ENCODE data around the gene CHRNB1. TPM values are rescaled to one million over a fixed set of nuclear protein-coding genes. Genes with fewer than 3 reads are reported as not detected.
A peak's percentile ranks its signal among the peaks of the same experiment; 100 is the strongest.

The CHRNB1 gene
- total RNA-seq, 1 donor from 2014 or later = 9.9 TPM

DNA sequence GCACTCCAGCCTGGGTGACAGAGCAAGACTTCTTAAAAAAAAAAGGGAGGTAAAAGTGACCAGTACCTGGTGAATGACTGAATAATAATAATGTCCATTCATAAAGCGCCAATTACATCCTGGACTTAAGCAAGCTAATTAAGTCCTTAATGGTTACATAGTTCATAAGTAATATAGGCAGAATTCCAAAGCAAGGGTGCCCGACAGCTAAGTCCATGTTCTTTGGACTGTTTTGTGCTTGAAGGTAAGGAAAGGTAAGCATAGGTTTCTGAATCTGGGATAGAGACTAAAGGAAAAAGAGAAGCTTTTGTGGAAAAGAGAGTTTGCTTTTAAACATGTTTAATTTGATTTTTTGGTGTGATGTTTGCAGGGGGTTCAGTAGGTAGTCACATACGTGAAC, 49.1 kb downstream of the CHRNB1 start:
- Mint-ChIP-seq H3K36me3 (ENCODE audit: low read depth) (peaks cover 21% of the 10 kb centered on the region), H3K4me3 (no peak overlapping the region), H3K9me3 (no peaks in the 10 kb centered on the region), H3K4me1 (peaks cover 43% of the 10 kb centered on the region), H3K27ac (ENCODE audit: unreplicated experiment) (no peak overlapping the region), H3K27me3 (ENCODE audit: low read depth) (no peaks in the 10 kb centered on the region)
- TF ChIP-seq, protein P1, sequence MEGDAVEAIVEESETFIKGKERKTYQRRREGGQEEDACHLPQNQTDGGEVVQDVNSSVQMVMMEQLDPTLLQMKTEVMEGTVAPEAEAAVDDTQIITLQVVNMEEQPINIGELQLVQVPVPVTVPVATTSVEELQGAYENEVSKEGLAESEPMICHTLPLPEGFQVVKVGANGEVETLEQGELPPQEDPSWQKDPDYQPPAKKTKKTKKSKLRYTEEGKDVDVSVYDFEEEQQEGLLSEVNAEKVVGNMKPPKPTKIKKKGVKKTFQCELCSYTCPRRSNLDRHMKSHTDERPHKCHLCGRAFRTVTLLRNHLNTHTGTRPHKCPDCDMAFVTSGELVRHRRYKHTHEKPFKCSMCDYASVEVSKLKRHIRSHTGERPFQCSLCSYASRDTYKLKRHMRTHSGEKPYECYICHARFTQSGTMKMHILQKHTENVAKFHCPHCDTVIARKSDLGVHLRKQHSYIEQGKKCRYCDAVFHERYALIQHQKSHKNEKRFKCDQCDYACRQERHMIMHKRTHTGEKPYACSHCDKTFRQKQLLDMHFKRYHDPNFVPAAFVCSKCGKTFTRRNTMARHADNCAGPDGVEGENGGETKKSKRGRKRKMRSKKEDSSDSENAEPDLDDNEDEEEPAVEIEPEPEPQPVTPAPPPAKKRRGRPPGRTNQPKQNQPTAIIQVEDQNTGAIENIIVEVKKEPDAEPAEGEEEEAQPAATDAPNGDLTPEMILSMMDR (conservative IDR thresholded peaks at IDR 0.05) = no peak
- no peak for DNase-seq (ENCODE audit: low read depth, low spot score)

DNA sequence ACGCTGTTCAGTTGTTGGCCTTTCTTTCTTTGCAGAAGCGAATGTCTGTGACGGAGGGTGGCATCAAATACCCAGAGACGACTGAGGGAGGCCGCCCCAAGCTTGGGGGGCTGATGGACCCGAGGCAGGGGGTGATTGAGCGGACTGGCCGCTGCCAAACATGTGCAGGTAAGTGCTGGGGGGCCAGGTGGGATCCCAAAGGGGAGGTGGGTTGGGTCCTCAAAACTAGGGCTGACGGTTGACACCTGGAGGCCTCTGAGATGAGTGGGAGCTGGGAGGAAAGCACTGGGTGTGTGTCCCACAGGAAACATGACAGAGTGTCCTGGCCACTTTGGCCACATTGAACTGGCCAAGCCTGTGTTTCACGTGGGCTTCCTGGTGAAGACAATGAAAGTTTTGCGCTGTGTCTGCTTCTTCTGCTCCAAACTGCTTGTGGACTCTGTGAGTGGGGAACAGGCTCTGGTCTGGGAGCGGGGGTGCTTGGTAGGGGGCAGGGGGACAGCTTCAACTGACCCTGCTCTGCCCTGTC, 51.1 kb downstream of the CHRNB1 start:
- H3K9me3 Mint-ChIP-seq = no peaks in the 10 kb centered on the region
- no peak for DNase-seq (ENCODE audit: low read depth, low spot score)
- no peaks in the 10 kb centered on the region for H3K27me3 Mint-ChIP-seq (ENCODE audit: low read depth)
- H3K4me3 Mint-ChIP-seq = no peak overlapping the region
- H3K27ac Mint-ChIP-seq (ENCODE audit: unreplicated experiment) = peak overlapping the region; percentile 81
- peaks cover 28% of the 10 kb centered on the region for H3K4me1 Mint-ChIP-seq
- peaks cover 26% of the 10 kb centered on the region for H3K36me3 Mint-ChIP-seq (ENCODE audit: low read depth)
- TF ChIP-seq, protein P1 (conservative IDR thresholded peaks at IDR 0.05) = no peak

DNA sequence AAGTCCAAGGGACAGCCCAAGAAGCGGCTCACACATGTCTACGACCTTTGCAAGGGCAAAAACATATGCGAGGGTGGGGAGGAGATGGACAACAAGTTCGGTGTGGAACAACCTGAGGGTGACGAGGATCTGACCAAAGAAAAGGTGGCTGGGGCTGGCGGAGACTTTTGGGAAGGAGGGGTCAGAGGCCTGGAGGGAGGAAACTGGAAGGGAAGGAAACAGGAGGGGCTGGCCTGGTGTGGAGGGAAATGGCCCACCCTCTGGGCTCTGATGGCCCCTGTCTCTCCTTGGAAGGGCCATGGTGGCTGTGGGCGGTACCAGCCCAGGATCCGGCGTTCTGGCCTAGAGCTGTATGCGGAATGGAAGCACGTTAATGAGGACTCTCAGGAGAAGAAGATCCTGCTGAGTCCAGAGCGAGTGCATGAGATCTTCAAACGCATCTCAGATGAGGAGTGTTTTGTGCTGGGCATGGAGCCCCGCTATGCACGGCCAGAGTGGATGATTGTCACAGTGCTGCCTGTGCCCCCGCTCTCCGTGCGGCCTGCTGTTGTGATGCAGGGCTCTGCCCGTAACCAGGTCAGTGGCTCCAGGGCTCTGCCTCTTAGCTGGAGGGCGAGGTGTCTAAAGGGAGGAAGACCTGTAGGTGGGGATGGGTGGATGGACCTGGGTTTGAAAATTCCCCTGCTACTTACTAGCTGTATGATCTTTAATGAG, 51.8 kb downstream of the CHRNB1 start:
- Mint-ChIP-seq H3K27me3 (ENCODE audit: low read depth) (no peaks in the 10 kb centered on the region), H3K36me3 (ENCODE audit: low read depth) (peaks cover 33% of the 10 kb centered on the region), H3K9me3 (no peaks in the 10 kb centered on the region), H3K27ac (ENCODE audit: unreplicated experiment) (no peak overlapping the region), H3K4me3 (no peak overlapping the region), H3K4me1 (peaks cover 24% of the 10 kb centered on the region)
- TF ChIP-seq, protein P1 (conservative IDR thresholded peaks at IDR 0.05) = no peak
- DNase-seq (ENCODE audit: low read depth, low spot score) = no peak

DNA sequence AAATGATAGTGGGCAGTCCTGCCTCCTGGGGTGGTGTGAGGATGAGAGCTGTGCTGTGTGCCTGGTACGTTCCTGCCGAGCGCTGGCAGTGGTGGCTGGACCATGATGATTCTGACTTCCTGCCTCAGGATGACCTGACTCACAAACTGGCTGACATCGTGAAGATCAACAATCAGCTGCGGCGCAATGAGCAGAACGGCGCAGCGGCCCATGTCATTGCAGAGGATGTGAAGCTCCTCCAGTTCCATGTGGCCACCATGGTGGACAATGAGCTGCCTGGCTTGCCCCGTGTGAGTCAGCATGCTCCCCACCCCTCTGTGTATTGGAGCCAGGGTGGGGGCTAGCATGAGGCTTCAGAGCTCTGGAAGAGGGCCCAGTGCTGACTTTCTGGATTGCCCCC, 52.4 kb downstream of the CHRNB1 start:
- no peaks in the 10 kb centered on the region for H3K9me3 Mint-ChIP-seq
- TF ChIP-seq, protein P1 (conservative IDR thresholded peaks at IDR 0.05) = no peak
- DNase-seq (ENCODE audit: low read depth, low spot score) = no peak
- no peak overlapping the region for H3K27ac Mint-ChIP-seq (ENCODE audit: unreplicated experiment)
- H3K4me1 Mint-ChIP-seq = peaks cover 19% of the 10 kb centered on the region
- H3K4me3 Mint-ChIP-seq = no peak overlapping the region
- H3K27me3 Mint-ChIP-seq (ENCODE audit: low read depth) = no peaks in the 10 kb centered on the region
- H3K36me3 Mint-ChIP-seq (ENCODE audit: low read depth) = peaks cover 34% of the 10 kb centered on the region

DNA sequence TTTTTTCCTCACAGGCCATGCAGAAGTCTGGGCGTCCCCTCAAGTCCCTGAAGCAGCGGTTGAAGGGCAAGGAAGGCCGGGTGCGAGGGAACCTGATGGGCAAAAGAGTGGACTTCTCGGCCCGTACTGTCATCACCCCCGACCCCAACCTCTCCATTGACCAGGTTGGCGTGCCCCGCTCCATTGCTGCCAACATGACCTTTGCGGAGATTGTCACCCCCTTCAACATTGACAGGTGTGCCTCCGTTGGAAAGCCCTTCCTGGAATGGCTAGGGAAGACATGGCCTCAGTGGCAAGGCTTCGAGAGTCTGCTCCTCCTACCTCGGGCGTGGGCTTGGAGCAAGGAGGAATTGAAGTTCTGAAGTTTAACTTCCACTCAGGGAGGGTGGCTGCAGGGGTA, 52.8 kb downstream of the CHRNB1 start:
- no peak overlapping the region for H3K27ac Mint-ChIP-seq (ENCODE audit: unreplicated experiment)
- peaks cover 37% of the 10 kb centered on the region for H3K36me3 Mint-ChIP-seq (ENCODE audit: low read depth)
- no peak overlapping the region for H3K4me3 Mint-ChIP-seq

More for the DNA sequence above, 52.8 kb downstream of the CHRNB1 start:
- Mint-ChIP-seq H3K27me3 (ENCODE audit: low read depth) (no peaks in the 10 kb centered on the region), H3K9me3 (no peaks in the 10 kb centered on the region), H3K4me1 (peaks cover 18% of the 10 kb centered on the region)
- TF ChIP-seq, protein P1 (conservative IDR thresholded peaks at IDR 0.05) = no peak
- DNase-seq (ENCODE audit: low read depth, low spot score) = no peak

Measured in neural crest cell (in vitro differentiated cells).